LNCaP clone FGC (cell line): ENCODE measurements around the gene RXRB.
A peak's percentile ranks its signal among the peaks of the same experiment; 100 is the strongest.

Source experiments
- DNase-seq: peaks from one replicate; pipeline ENCODE4 v3.0.0-alpha.2; 2011; ENCODE audit warnings: low read depth
- H3K4me3 ChIP-seq: 2 replicates; pipeline ENCODE4 v1.5.1; 2011; ENCODE audit warnings: mild to moderate bottlenecking, low read depth, low read length, control low read depth
- TF ChIP-seq, protein P1 (sequence below): IDR thresholded peaks from 2 replicates; pipeline ENCODE4 v1.5.1; 2012; ENCODE audit warnings: mild to moderate bottlenecking; ENCODE audit not compliant: control insufficient read depth, insufficient read depth; ENCODE audit errors: extremely low read depth

Gene RXRB

DNA sequence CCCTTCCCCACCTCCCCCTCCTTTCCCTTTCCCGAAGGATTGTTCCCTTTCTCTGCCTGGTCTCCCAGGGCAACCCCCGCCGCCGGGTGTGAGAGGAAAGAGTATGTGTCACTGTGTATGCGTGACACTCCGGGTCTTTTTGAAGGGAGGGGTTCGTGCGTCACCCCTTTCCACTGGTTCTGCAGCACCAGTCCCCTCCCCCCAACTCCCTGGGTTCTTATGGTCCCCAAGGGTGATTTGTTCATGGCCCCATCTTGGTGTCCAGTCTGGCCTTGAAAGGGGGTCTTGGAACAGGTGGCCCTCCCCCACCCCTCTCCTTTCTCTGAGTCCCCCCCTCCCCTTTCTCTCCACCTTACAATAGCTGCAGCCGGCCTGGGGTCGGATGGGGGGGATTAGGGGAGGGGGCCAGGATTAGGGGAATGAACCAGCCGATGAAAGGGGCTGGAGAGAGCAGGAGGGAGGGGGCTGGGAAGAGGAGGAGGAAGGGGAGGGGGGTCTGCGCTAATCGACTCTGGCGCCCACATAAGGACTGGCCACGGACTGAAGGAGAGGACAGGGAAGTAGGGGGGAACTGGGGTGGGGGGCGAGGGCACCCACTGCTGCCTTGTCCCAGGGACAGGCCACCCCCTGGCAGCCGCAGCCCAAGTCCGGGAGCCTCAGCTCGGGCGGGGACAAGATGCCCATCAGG lies 6.5 kb upstream of the RXRB start:
- peak overlapping the region; percentile 78 for H3K4me3 ChIP-seq

DNA sequence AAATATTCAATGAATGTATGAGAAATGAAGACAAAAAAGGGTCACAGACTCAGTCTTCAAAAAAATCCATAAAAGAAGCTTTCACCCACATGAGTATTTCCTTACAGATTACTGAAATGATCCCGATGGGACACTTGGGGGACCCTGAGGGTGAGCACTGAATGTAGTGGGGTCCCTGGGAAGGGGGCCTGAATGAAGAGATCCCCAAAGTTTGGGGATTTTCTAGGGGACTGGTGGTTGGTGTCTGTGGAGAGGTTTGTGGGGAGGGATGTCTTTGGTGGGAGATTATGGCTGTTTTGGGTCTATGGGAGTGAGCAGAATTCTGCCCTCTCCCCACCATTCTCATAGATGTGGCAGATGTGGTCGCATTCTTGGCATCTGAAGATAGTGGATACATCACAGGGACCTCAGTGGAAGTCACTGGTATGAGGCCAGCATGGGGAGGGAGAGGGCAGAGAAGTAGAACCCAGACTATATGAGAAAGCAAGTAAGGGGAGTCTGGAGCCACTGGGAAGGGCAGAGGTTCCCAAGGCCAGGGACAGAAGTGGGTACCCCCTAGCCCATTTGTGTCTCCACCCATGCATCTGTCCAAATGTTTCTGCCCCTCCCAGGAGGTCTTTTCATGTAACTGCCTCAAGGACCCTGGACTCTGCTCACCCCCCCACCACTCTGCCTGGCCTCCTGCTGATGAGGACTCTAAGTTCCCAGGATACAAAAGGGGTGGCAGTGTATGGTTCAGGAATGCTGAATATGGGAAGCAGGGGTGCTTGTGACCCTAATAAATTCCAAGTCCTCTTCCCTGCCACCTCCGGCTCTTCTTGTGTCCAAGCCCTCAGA lies 5.8 kb upstream of the RXRB start:
- TF ChIP-seq, protein P1, sequence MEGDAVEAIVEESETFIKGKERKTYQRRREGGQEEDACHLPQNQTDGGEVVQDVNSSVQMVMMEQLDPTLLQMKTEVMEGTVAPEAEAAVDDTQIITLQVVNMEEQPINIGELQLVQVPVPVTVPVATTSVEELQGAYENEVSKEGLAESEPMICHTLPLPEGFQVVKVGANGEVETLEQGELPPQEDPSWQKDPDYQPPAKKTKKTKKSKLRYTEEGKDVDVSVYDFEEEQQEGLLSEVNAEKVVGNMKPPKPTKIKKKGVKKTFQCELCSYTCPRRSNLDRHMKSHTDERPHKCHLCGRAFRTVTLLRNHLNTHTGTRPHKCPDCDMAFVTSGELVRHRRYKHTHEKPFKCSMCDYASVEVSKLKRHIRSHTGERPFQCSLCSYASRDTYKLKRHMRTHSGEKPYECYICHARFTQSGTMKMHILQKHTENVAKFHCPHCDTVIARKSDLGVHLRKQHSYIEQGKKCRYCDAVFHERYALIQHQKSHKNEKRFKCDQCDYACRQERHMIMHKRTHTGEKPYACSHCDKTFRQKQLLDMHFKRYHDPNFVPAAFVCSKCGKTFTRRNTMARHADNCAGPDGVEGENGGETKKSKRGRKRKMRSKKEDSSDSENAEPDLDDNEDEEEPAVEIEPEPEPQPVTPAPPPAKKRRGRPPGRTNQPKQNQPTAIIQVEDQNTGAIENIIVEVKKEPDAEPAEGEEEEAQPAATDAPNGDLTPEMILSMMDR: no peak
- H3K4me3 ChIP-seq: no peak overlapping the region
- DNase-seq: no peak

More for the DNA sequence above, 6.5 kb upstream of the RXRB start:
- no peak for DNase-seq
- TF ChIP-seq, protein P1: no peak

DNA sequence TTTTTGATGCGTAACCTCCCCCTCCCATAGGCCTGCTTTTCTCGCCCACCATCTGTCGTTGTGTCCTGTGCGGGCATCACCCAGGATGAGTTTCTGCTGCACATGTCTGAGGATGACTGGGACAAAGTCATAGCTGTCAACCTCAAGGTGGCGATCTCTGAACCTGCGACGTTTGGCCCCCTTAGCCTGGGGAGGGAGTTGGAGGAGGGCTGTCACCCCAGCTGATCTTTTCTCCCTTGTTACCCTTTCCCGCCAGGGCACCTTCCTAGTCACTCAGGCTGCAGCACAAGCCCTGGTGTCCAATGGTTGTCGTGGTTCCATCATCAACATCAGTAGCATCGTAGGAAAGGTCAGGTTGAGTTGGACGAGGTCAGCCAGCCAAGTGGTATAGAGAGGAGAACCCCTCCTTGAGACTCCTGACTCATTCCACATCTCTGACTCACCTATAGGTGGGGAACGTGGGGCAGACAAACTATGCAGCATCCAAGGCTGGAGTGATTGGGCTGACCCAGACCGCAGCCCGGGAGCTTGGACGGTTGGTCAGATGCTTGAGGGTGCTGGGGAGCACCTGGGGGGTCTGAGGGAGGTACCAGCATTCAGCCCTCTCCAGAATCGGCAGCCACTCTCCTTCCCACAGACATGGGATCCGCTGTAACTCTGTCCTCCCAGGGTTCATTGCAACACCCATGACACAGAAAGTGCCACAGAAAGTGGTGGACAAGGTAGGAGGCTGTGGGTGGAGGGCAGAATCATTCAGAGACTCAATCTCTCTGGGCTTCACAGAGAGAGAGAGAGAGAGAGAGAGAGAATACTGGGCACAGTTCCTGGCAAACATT lies 4.9 kb upstream of the RXRB start:
- peak overlapping the region; percentile 88 for H3K4me3 ChIP-seq
- no peak for DNase-seq
- TF ChIP-seq, protein P1: peak; percentile 20; the same call in 1 of the 2 replicates

DNA sequence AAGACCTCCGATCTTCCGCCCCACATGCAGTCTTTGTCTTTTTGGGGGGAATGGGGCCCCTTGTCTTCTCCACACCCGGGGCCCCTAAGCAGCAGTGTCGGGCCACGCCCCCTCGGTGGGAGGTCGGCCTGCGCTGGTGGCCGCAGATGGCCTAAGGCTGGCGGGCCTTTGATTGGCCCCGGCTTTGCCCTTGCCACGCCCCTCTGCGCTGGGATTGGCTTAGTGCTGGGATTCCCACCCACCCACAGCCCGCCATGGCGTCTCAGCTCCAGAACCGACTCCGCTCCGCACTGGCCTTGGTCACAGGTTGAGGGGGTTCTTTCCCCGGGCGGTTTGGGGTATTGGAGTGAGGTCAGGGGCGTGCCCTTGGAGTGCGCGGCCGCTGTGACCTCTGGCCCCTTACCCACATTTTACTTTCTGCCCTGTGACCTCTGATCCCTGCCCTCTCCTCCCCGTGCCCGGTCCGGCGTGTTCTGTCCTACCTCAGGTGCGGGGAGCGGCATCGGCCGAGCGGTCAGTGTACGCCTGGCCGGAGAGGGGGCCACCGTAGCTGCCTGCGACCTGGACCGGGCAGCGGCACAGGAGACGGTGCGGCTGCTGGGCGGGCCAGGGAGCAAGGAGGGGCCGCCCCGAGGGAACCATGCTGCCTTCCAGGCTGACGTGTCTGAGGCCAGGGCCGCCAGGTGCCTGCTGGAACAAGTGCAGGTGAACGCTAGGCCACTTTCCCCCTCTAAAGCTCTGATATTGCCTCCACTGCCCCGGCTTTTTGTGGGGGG lies 4.1 kb upstream of the RXRB start, which contains the start of gene HSD17B8:
HSD17B8 (plus strand) TSS at position 241 of the 776 bp plus-strand sequence; CDS start at position 255, 14 bp downstream.
- TF ChIP-seq, protein P1: no peak
- H3K4me3 ChIP-seq: peak within 1 kb of the TSS; percentile 88
- DNase-seq: peak; percentile 62

DNA sequence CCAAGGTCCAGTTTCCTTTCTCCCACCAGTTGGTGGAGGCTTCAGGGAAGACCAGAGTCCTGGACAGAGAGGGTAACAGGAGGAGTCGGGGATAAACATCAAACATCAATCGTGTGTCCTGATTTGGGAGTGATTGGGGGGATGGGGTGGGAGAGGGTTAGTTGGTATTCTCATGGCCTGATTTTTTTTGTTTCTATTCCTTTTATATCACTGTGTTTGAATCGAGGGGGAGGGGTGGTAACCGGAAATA lies 3.6 kb upstream of the RXRB start:
- no peak for DNase-seq

More for the DNA sequence above, 3.6 kb upstream of the RXRB start:
- H3K4me3 ChIP-seq: peak overlapping the region; percentile 88
- TF ChIP-seq, protein P1: no peak
